K562 (cell line): ENCODE data around the gene CNPY2. TPM values are rescaled to one million over a fixed set of nuclear protein-coding genes. Genes with fewer than 3 reads are reported as not detected.

ENCODE experiments used
- CXXC5 ChIP-seq: fragments of 250-450 bp; sonication (Bioruptor Pico); IDR thresholded peaks from 2 replicates; pipeline ENCODE4 v1.8.0; 2022; ENCODE audit warnings: inconsistent platforms, mild to moderate bottlenecking, moderate library complexity
- PHB2 ChIP-seq: fragments of 450-650 bp; IDR thresholded peaks from 2 replicates; pipeline ENCODE4 v1.6.1; 2017; ENCODE audit warnings: low read depth
- RBM17 ChIP-seq: fragments of 200-400 bp; formaldehyde crosslinking; IDR thresholded peaks from 2 replicates; pipeline ENCODE4 v1.6.1; 2017; ENCODE audit warnings: low read depth, mild to moderate bottlenecking, low read length, borderline replicate concordance
- RBM25 ChIP-seq: fragments of 200-400 bp; formaldehyde crosslinking; IDR thresholded peaks from 2 replicates; pipeline ENCODE4 v1.6.1; 2018; ENCODE audit warnings: low read length, low read depth, moderate library complexity; ENCODE audit not compliant: severe bottlenecking
- RBM39 ChIP-seq: fragments of 200-400 bp; formaldehyde crosslinking; optimal IDR thresholded peaks from 2 replicates; pipeline ENCODE3; 2018; ENCODE audit warnings: low read depth, low read length
- SMC3 ChIP-seq: conservative IDR thresholded peaks from 2 replicates; pipeline ENCODE4 v1.6.1; 2011; ENCODE audit warnings: low read depth, low read length, improper control_type of control experiment; ENCODE audit not compliant: insufficient read depth
- SRF ChIP-seq, 2 experiments: fragments of 250-450, 450-650 bp in 1 of 2; sonication (Bioruptor Pico) in 1 of 2; sonication (generic) in 1 of 2; formaldehyde crosslinking; IDR thresholded peaks; 2 replicates each; pipeline versions ENCODE4 v1.5.0 to v1.5.1; 2020 to 2022; ENCODE audit warnings: mild to moderate bottlenecking in 1 of 2, missing genetic modification reagents in 1 of 2
- TCF7L2 ChIP-seq: fragments of 150-350 bp; IDR thresholded peaks from 2 replicates; pipeline ENCODE4 v1.6.1; 2016; ENCODE audit warnings: low read depth, mild to moderate bottlenecking, low read length, moderate library complexity
- ZBTB34 ChIP-seq: fragments of 250-450 bp; sonication (Bioruptor Pico); IDR thresholded peaks from 2 replicates; pipeline ENCODE4 v1.8.0; 2021; ENCODE audit warnings: mild to moderate bottlenecking, moderate library complexity
- polyA plus RNA-seq, 8 experiments: library from polyadenylated mRNA; depleted of rRNA in 4 of 8; stranded (reverse) in 5 of 8; unstranded in 3 of 8; fragments of >200 nt; fragmentation: Nextera tagmentation in 2 of 8; fragmentation: Illumina TruSeq in 1 of 8; extraction: Ambion mirVana in 2 of 8; extraction: Trizol in 1 of 8; gene quantifications; 2 replicates each; pipeline versions ENCODE4 v1.2.1 to v1.2.3, GENCODE V29; 2011 to 2014; ENCODE audit warnings: inconsistent platforms in 1 of 8, missing spikeins in 1 of 8
- total RNA-seq, 7 experiments: library from RNA; depleted of rRNA in 6 of 7; stranded (reverse); fragments of >200 nt in 6 of 7; fragmentation: Illumina TruSeq in 2 of 7; extraction: Trizol in 2 of 7; gene quantifications; 2 replicates each; pipeline versions ENCODE4 v1.2.1 to v1.2.3, GENCODE V29; 2011 to 2021; ENCODE audit warnings: low replicate concordance in 1 of 7
- TF ChIP-seq, protein P1 (sequence below): fragments of 200-800 bp; sonication (Bioruptor generic); IDR thresholded peaks from 2 replicates; pipeline ENCODE4 v1.6.1; 2016; ENCODE audit warnings: missing genetic modification characterization, missing compliant biosample characterization

Gene CNPY2
- total and polyA plus RNA-seq, 9 of the 15 experiments (the other 6 are each of a cell fraction or from before 2014, with no cell fraction given): 33.8 to 190 (median 138) TPM

- TF ChIP-seq CXXC5 (CRISPR knock-in tag) (no peak), SRF (CRISPR knock-in tag; IDR thresholded peaks at IDR 0.05) (peak in 1 of 2 experiments; percentile 53; a peak in 1 of 4 replicates), RBM17 (no peak), TCF7L2 (no peak), RBM25 (peak; percentile 16), SMC3 (no peak), RBM39 (no peak), ZBTB34 (CRISPR knock-in tag) (no peak), PHB2 (no peak)
- TF ChIP-seq, protein P1, sequence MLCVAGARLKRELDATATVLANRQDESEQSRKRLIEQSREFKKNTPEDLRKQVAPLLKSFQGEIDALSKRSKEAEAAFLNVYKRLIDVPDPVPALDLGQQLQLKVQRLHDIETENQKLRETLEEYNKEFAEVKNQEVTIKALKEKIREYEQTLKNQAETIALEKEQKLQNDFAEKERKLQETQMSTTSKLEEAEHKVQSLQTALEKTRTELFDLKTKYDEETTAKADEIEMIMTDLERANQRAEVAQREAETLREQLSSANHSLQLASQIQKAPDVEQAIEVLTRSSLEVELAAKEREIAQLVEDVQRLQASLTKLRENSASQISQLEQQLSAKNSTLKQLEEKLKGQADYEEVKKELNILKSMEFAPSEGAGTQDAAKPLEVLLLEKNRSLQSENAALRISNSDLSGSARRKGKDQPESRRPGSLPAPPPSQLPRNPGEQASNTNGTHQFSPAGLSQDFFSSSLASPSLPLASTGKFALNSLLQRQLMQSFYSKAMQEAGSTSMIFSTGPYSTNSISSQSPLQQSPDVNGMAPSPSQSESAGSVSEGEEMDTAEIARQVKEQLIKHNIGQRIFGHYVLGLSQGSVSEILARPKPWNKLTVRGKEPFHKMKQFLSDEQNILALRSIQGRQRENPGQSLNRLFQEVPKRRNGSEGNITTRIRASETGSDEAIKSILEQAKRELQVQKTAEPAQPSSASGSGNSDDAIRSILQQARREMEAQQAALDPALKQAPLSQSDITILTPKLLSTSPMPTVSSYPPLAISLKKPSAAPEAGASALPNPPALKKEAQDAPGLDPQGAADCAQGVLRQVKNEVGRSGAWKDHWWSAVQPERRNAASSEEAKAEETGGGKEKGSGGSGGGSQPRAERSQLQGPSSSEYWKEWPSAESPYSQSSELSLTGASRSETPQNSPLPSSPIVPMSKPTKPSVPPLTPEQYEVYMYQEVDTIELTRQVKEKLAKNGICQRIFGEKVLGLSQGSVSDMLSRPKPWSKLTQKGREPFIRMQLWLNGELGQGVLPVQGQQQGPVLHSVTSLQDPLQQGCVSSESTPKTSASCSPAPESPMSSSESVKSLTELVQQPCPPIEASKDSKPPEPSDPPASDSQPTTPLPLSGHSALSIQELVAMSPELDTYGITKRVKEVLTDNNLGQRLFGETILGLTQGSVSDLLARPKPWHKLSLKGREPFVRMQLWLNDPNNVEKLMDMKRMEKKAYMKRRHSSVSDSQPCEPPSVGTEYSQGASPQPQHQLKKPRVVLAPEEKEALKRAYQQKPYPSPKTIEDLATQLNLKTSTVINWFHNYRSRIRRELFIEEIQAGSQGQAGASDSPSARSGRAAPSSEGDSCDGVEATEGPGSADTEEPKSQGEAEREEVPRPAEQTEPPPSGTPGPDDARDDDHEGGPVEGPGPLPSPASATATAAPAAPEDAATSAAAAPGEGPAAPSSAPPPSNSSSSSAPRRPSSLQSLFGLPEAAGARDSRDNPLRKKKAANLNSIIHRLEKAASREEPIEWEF (CRISPR knock-in tag): no peak
Measured at GRCh38 chr12:56288705-56289387, 26.9 kb downstream of the CNPY2 start (continued).
